HG03432 (cell line): Measurements from ENCODE around the gene DNAAF6.

Experiments used
- ATAC-seq: cut with Tn5 transposase; IDR thresholded peaks from one replicate; pipeline ENCODE4 v1.9.1; 2021; ENCODE audit warnings: mild to moderate bottlenecking, moderate library complexity; ENCODE audit not compliant: unreplicated experiment

The DNAAF6 gene

GRCh38 chrX:107290019-107290418, 83.6 kb downstream of the DNAAF6 start:
- no peak for ATAC-seq

GRCh38 chrX:107293056-107293455, 86.6 kb downstream of the DNAAF6 start:
- ATAC-seq = no peak
